ENCODE measurements around the gene RNF215. TPM values are rescaled to one million over a fixed set of nuclear protein-coding genes. Genes with fewer than 3 reads are reported as not detected.

The RNF215 gene
- polyA plus RNA-seq, 1 experiment, result 11.4 TPM

- H3K27me3 ChIP-seq (ENCODE audit: control insufficient read depth, insufficient read depth, low read length), result peaks cover 8% of the 10 kb centered on the region
- DNase-seq (ENCODE audit: low read depth, low spot score), result no peak
- no peak overlapping the region for H3K27ac ChIP-seq (ENCODE audit: low read depth, low read length)
- H3K9me3 ChIP-seq (ENCODE audit: control insufficient read depth, insufficient read depth, low read length), result peaks cover 4% of the 10 kb centered on the region; the same call in 1 of the 2 replicates
- CTCF ChIA-PET, result interaction anchor here (1.1 to 1.8 kb wide), 3 partner anchors 10 to 43 kb away, joined by 3 to 4 read pairs (median 4); no protein-coding TSS in a partner anchor
- POLR2A ChIA-PET, result no interaction called here
- no peak for TF ChIP-seq CTCF (IDR thresholded peaks at IDR 0.05; ENCODE audit: low read depth, low read length)
- H3K4me3 ChIP-seq (ENCODE audit: low read depth, low read length), result no peak overlapping the region
These were observed 46.6 kb upstream of the RNF215 start for GRCh38 chr22:30433773-30434172.

GRCh38 chr22:30433227-30433626 is 46.0 kb upstream of the RNF215 start:
- no peak overlapping the region for H3K27ac ChIP-seq (ENCODE audit: low read depth, low read length)
- DNase-seq (ENCODE audit: low read depth, low spot score), result no peak
- H3K4me3 ChIP-seq (ENCODE audit: low read depth, low read length), result no peak overlapping the region
- peaks cover 4% of the 10 kb centered on the region; the same call in 1 of the 2 replicates for H3K9me3 ChIP-seq (ENCODE audit: control insufficient read depth, insufficient read depth, low read length)
- POLR2A ChIA-PET, result no interaction called here
- CTCF ChIA-PET, result interaction anchor here (1.1 to 1.8 kb wide), 3 partner anchors 9 to 43 kb away, joined by 3 to 4 read pairs (median 4); no protein-coding TSS in a partner anchor
- H3K27me3 ChIP-seq (ENCODE audit: control insufficient read depth, insufficient read depth, low read length), result peaks cover 4% of the 10 kb centered on the region
- TF ChIP-seq CTCF (IDR thresholded peaks at IDR 0.05; ENCODE audit: low read depth, low read length), result no peak

- no peak for TF ChIP-seq CTCF (IDR thresholded peaks at IDR 0.05; ENCODE audit: low read depth, low read length)
- ChIA-PET CTCF (interaction anchor here (0.6 to 1.8 kb wide), 3 partner anchors 9 to 109 kb away, joined by 3 to 4 read pairs (median 4); no protein-coding TSS in a partner anchor), POLR2A (interaction anchor here (0.6 kb wide), 1 partner anchor 186 kb away, joined by 3 read pairs; no protein-coding TSS in a partner anchor)
- Histone ChIP-seq H3K4me3 (ENCODE audit: low read depth, low read length) (no peak overlapping the region), H3K27ac (ENCODE audit: low read depth, low read length) (no peak overlapping the region), H3K9me3 (ENCODE audit: control insufficient read depth, insufficient read depth, low read length) (peaks cover 4% of the 10 kb centered on the region; the same call in 1 of the 2 replicates), H3K27me3 (ENCODE audit: control insufficient read depth, insufficient read depth, low read length) (no peaks in the 10 kb centered on the region)
- no peak for DNase-seq (ENCODE audit: low read depth, low spot score)
These were observed 45.3 kb upstream of the RNF215 start for GRCh38 chr22:30432520-30432919.

- H3K27ac ChIP-seq (ENCODE audit: low read depth, low read length), result no peak overlapping the region
- H3K9me3 ChIP-seq (ENCODE audit: control insufficient read depth, insufficient read depth, low read length), result peaks cover 5% of the 10 kb centered on the region; the same call in 1 of the 2 replicates
- H3K4me3 ChIP-seq (ENCODE audit: low read depth, low read length), result no peak overlapping the region
- no peak for TF ChIP-seq CTCF (IDR thresholded peaks at IDR 0.05; ENCODE audit: low read depth, low read length)
- no peaks in the 10 kb centered on the region for H3K27me3 ChIP-seq (ENCODE audit: control insufficient read depth, insufficient read depth, low read length)
- POLR2A ChIA-PET, result no interaction called here
- CTCF ChIA-PET, result interaction anchor here (1.8 kb wide), 1 partner anchor 13 kb away, joined by 4 read pairs; no protein-coding TSS in a partner anchor
- DNase-seq (ENCODE audit: low read depth, low spot score), result no peak
These were observed 44.9 kb upstream of the RNF215 start for GRCh38 chr22:30432096-30432495.

GRCh38 chr22:30430933-30431332 is 43.7 kb upstream of the RNF215 start:
- ChIA-PET CTCF (no interaction called here), POLR2A (no interaction called here)
- TF ChIP-seq CTCF (IDR thresholded peaks at IDR 0.05; ENCODE audit: low read depth, low read length), result no peak
- Histone ChIP-seq H3K4me3 (ENCODE audit: low read depth, low read length) (no peak overlapping the region), H3K27ac (ENCODE audit: low read depth, low read length) (no peak overlapping the region), H3K9me3 (ENCODE audit: control insufficient read depth, insufficient read depth, low read length) (peaks cover 8% of the 10 kb centered on the region; the same call in 1 of the 2 replicates), H3K27me3 (ENCODE audit: control insufficient read depth, insufficient read depth, low read length) (no peaks in the 10 kb centered on the region)
- no peak for DNase-seq (ENCODE audit: low read depth, low spot score)

All from AG04450 (cell line).